Activated CD8-positive, alpha-beta memory T cell treated with anti-CD3 and anti-CD28 coated beads, Interleukin-2, amount 50 U/mL, for 48 hours (primary cell): ENCODE data around the gene PERP.
"Not testable (repeated sequence)": the region's sequence is repeated elsewhere in the genome, so short reads cannot be mapped to it uniquely, and the experiment has no call there.

Source experiments
- DNase-seq: peaks from one replicate; pipeline ENCODE4 v3.0.0-alpha.2; 2020

The PERP gene

GRCh38 chr6:138107078-138107751 lies at the start of gene PERP:
PERP (minus strand) TSS chr6:138107419; CDS start chr6:138107340, 79 bp downstream.
- DNase-seq: peak; percentile 84

- DNase-seq: no peak
These were observed 48.2 kb upstream of the PERP start for GRCh38 chr6:138155443-138155842.

GRCh38 chr6:138146544-138146943 lies 39.3 kb upstream of the PERP start:
- no peak for DNase-seq

- no peak for DNase-seq
These were observed 38.2 kb upstream of the PERP start for GRCh38 chr6:138145402-138145801.

GRCh38 chr6:138142806-138143205 lies 35.6 kb upstream of the PERP start:
- no peak for DNase-seq

- DNase-seq: no peak
These were observed 22.0 kb upstream of the PERP start for GRCh38 chr6:138129190-138129589.

GRCh38 chr6:138128096-138128495 lies 20.9 kb upstream of the PERP start:
- DNase-seq: no peak

- DNase-seq: no peak
These were observed 16.9 kb upstream of the PERP start for GRCh38 chr6:138124096-138124495.

- DNase-seq: no peak
These were observed 12.8 kb upstream of the PERP start for GRCh38 chr6:138119976-138120375.

- not testable (repeated sequence) for DNase-seq
These were observed 12.0 kb upstream of the PERP start for GRCh38 chr6:138119229-138119628.

GRCh38 chr6:138117376-138117914 lies 10.2 kb upstream of the PERP start:
- DNase-seq: no peak

- no peak for DNase-seq
These were observed 9.4 kb upstream of the PERP start for GRCh38 chr6:138116661-138116999.

GRCh38 chr6:138115877-138116660 lies 8.8 kb upstream of the PERP start:
- no peak for DNase-seq

GRCh38 chr6:138115201-138115600 lies 8.0 kb upstream of the PERP start:
- DNase-seq: no peak

GRCh38 chr6:138113588-138114210 lies 6.5 kb upstream of the PERP start:
- DNase-seq: no peak

GRCh38 chr6:138110229-138110628 lies 3.0 kb upstream of the PERP start:
- no peak for DNase-seq

GRCh38 chr6:138109042-138109997 lies 2.1 kb upstream of the PERP start:
- peak; percentile 92 for DNase-seq

- peak; percentile 63 for DNase-seq
These were observed 753 bp upstream of the PERP start for GRCh38 chr6:138107752-138108592.

- DNase-seq: no peak
These were observed 548 bp downstream of the PERP start for GRCh38 chr6:138106665-138107077.

GRCh38 chr6:138105880-138106664 lies 1.1 kb downstream of the PERP start:
- no peak for DNase-seq

- DNase-seq: no peak
These were observed 1.8 kb downstream of the PERP start for GRCh38 chr6:138105446-138105845.
